Tibial nerve (tissue), 4 donors: ENCODE data around the gene IFNB1. TPM values are rescaled to one million over a fixed set of nuclear protein-coding genes. Genes with fewer than 3 reads are reported as not detected.

Experiments used
- DNase-seq, 2 donors: peaks; one replicate each; pipeline ENCODE4 v3.0.0-alpha.2; 2019; ENCODE audit warnings: low spot score in 2 of 2
- H3K27ac ChIP-seq, 4 donors: fragments of 200-600 bp; sonication (generic) in 3 of 4; one replicate each; pipeline ENCODE4 v1.5.1; 2017 to 2019; ENCODE audit warnings: mild to moderate bottlenecking in 1 of 4
- H3K27me3 ChIP-seq, 2 donors: fragments of 200-600 bp; sonication (generic) in 1 of 2; one replicate each; pipeline versions ENCODE4 v1.5.1 to v1.6.0; 2017 to 2019
- H3K36me3 ChIP-seq, 3 donors: fragments of 200-600 bp; sonication (generic); one replicate each; pipeline ENCODE4 v1.5.1; 2018 to 2019
- H3K4me1 ChIP-seq, 4 donors: fragments of 200-600 bp; sonication (generic) in 3 of 4; one replicate each; pipeline ENCODE4 v1.5.1; 2017 to 2019
- H3K4me3 ChIP-seq, 4 donors: fragments of 200-600 bp; sonication (generic) in 3 of 4; one replicate each; pipeline ENCODE4 v1.5.1; 2017 to 2019; ENCODE audit warnings: mild to moderate bottlenecking in 1 of 4, moderate library complexity in 1 of 4
- H3K9me3 ChIP-seq, 4 donors: fragments of 200-600 bp; sonication (generic) in 3 of 4; one replicate each; pipeline ENCODE4 v1.5.1; 2017 to 2019
- EP300 ChIP-seq, 2 donors: sonication (generic); formaldehyde crosslinking; IDR thresholded peaks; one replicate each; pipeline ENCODE4 v1.6.1; 2017; ENCODE audit warnings: antibody characterized with exemption in 2 of 2, mild to moderate bottlenecking in 1 of 2
- POLR2A ChIP-seq, 2 donors: fragments of 450-650 bp; IDR thresholded peaks; one replicate each; pipeline ENCODE4 v1.6.1; 2017; ENCODE audit warnings: antibody characterized with exemption in 2 of 2, mild to moderate bottlenecking in 2 of 2, moderate library complexity in 2 of 2
- WGBS, 2 donors: methylation state at CpG; one replicate each; pipeline ENCODE4 v1.1.5; 2018; 5-methylcytosine and 5-hydroxymethylcytosine counted together
- total RNA-seq, 4 donors: library from RNA; depleted of rRNA; stranded (reverse); fragments of >200 nt; gene quantifications; one replicate each; pipeline ENCODE4 v1.1.0, GENCODE V29; 2016
- TF ChIP-seq, protein P1 (sequence below), 5 experiments: fragments of 200-600 bp in 3 of 5; fragments of 450-650 bp in 2 of 5; sonication (generic) in 3 of 5; IDR thresholded peaks; one replicate each; pipeline ENCODE4 v1.5.1; 2016 to 2019; ENCODE audit warnings: antibody characterized with exemption in 5 of 5, mild to moderate bottlenecking in 3 of 5, moderate library complexity in 2 of 5

The IFNB1 gene
- total RNA-seq, 4 donors from 2014 or later: not detected

DNA sequence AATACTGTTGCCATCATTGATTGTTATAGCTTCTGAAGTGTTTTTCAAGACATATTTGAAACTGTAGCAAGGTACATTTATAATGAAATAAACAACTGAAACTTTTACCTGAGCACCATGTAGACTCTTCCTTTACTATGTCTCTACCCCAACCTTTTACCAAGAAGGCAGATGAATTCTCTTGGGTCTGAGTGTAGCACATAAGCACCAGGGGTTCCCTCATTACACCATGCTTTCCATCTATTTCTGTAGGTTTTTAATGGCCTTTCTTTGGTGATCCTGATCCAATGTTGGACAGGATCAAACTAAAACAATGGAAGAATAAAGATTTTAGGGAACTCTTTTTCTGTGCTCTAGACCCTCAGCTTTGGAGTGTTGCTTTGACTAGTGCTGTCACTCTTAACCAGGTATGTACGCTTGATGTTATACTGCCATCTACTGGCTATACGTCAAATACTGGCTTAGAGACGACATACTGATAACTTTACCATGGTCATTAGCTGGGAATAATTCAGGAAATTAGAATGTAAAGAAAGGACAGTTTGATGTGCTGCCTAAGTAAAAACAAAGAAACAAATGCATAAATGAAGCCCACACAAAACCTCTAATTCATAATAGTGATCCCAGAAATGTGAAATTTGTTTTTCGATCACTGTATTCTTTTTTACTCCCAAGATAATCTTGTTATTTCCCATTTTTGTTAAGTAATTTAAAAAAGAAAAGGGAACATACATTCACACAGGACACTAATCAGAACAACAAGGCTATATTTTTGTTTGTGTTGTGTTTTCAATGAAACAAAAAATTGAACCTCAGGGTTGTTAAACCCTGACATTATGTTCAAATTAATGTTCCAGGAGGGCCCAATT is 33.2 kb upstream of the IFNB1 start:
- H3K36me3 ChIP-seq: no peaks in the 10 kb centered on the region
- TF ChIP-seq EP300 (IDR thresholded peaks at IDR 0.05): no peak
- TF ChIP-seq POLR2A (IDR thresholded peaks at IDR 0.05): no peak
- TF ChIP-seq, protein P1, sequence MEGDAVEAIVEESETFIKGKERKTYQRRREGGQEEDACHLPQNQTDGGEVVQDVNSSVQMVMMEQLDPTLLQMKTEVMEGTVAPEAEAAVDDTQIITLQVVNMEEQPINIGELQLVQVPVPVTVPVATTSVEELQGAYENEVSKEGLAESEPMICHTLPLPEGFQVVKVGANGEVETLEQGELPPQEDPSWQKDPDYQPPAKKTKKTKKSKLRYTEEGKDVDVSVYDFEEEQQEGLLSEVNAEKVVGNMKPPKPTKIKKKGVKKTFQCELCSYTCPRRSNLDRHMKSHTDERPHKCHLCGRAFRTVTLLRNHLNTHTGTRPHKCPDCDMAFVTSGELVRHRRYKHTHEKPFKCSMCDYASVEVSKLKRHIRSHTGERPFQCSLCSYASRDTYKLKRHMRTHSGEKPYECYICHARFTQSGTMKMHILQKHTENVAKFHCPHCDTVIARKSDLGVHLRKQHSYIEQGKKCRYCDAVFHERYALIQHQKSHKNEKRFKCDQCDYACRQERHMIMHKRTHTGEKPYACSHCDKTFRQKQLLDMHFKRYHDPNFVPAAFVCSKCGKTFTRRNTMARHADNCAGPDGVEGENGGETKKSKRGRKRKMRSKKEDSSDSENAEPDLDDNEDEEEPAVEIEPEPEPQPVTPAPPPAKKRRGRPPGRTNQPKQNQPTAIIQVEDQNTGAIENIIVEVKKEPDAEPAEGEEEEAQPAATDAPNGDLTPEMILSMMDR (IDR thresholded peaks at IDR 0.05): peak; percentile 61 to 79 (median 71)
- H3K9me3 ChIP-seq: no peaks in the 10 kb centered on the region
- no peak overlapping the region for H3K27ac ChIP-seq
- H3K4me1 ChIP-seq: no peaks in the 10 kb centered on the region
- H3K27me3 ChIP-seq: no peaks in the 10 kb centered on the region
- no peak overlapping the region for H3K4me3 ChIP-seq
- DNase-seq: peak in 1 of 2 donors; percentile 62
- 25% methylated on average over 4 of the region's 4 CpGs for WGBS, 2 donors

DNA sequence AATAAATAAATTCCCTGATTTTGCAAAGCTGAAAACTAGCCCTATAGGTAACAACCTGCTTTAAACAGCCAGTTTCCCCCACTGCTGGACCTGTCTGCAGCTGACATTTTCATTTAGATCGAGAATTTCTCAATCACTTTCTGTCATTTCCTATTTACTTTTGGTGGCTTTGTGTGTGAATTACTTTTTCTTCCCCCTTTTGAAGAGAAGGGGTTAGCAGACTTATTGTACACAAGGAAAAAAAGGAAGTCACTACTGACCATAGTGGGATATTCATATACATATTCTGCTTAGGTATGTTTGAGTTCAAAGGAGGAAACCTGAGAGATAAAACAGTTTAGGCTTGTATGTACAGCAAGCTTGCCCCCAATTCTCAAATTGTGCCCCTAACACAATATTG is 27.0 kb upstream of the IFNB1 start:
- TF ChIP-seq, protein P1 (IDR thresholded peaks at IDR 0.05): no peak
- TF ChIP-seq EP300 (IDR thresholded peaks at IDR 0.05): peak in 1 of 2 donors; percentile 8
- H3K9me3 ChIP-seq: no peaks in the 10 kb centered on the region
- WGBS, 2 donors: 59 to 60% methylated on average over 1 of the region's 1 CpG
- no peak overlapping the region for H3K4me3 ChIP-seq
- no peak for DNase-seq
- no peak overlapping the region for H3K27ac ChIP-seq
- H3K36me3 ChIP-seq: no peaks in the 10 kb centered on the region
- H3K27me3 ChIP-seq: no peaks in the 10 kb centered on the region
- no peaks in the 10 kb centered on the region for H3K4me1 ChIP-seq

DNA sequence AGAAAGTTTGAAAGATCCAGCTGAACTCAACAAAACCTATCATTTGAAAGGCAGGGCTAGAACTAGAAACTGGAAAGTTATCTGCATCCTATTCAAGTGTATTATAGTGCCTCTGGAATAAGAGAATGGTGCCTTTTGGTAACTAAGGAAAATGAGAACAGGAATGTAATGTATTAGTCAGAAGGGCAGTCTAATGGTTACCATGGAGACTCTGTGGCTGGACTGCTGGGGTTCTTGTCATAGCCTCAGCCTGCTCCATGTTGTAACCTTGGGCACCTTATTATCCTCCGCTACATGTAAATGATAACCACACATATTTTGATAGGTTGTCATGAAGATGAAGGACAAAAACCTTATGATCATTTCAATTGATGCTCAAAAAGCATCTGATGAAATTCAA is 24.6 kb upstream of the IFNB1 start:
- WGBS, 2 donors: 100% methylated on average over 1 of the region's 1 CpG
- Histone ChIP-seq H3K27me3 (no peaks in the 10 kb centered on the region), H3K4me3 (no peak overlapping the region)

DNA sequence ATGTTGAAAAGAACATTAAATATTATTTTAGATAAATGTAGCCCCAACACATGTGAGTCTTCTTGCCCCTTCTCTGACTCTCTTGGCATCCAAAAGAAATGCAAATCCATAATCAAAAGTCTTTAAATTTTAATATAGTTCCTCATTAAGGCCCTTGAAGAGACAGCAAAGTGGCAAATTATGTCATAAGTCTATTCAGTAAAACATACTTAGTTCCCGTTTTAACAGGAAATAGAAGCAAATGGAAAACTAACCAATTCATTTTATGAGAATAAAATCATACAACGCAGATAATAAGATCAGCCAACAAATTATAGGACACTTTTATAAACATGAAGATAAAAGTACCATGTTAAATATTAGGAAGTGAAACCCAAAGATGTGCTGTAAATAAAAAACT is 20.1 kb upstream of the IFNB1 start:
- 76 to 83% methylated on average over 2 of the region's 2 CpGs for WGBS, 2 donors
- Histone ChIP-seq H3K4me3 (no peak overlapping the region), H3K9me3 (no peaks in the 10 kb centered on the region), H3K27ac (no peak overlapping the region), H3K27me3 (no peaks in the 10 kb centered on the region), H3K4me1 (peaks cover 0 to 19% (median 7%) of the 10 kb centered on the region in 4 donors), H3K36me3 (no peaks in the 10 kb centered on the region)
- TF ChIP-seq EP300 (IDR thresholded peaks at IDR 0.05): no peak
- no peak for TF ChIP-seq POLR2A (IDR thresholded peaks at IDR 0.05)
- TF ChIP-seq, protein P1 (IDR thresholded peaks at IDR 0.05): no peak
- DNase-seq: no peak

More for the DNA sequence above, 24.6 kb upstream of the IFNB1 start:
- H3K27ac ChIP-seq: no peak overlapping the region
- no peaks in the 10 kb centered on the region for H3K36me3 ChIP-seq
- no peaks in the 10 kb centered on the region for H3K9me3 ChIP-seq
- no peak for TF ChIP-seq POLR2A (IDR thresholded peaks at IDR 0.05)
- TF ChIP-seq, protein P1 (IDR thresholded peaks at IDR 0.05): no peak
- no peak for TF ChIP-seq EP300 (IDR thresholded peaks at IDR 0.05)
- no peak for DNase-seq
- H3K4me1 ChIP-seq: peaks cover 0 to 3% (median 0%) of the 10 kb centered on the region in 4 donors

DNA sequence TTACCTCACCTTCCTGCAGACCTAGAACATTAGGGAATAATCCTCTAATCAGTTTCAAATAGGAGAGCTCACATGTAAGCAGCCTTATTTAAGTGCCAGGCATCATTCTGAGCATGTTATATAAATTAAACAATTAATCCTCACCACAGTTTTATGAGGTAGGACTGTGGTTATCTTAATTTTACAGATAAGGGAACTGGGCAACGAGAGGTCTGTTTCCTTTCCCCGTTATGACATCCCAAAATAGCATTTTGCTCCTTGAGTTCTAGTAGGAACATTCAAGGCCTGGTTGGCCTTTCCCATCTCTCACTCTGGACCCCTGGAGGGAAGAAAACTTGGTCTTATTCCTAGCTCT is 19.1 kb upstream of the IFNB1 start:
- Histone ChIP-seq H3K27ac (peak overlapping the region in 2 of 4 donors; percentile 6 to 39), H3K4me1 (peaks cover 0 to 19% (median 7%) of the 10 kb centered on the region in 4 donors), H3K36me3 (no peaks in the 10 kb centered on the region), H3K4me3 (peak overlapping the region in 1 of 4 donors; percentile 24), H3K27me3 (no peaks in the 10 kb centered on the region), H3K9me3 (no peaks in the 10 kb centered on the region)
- TF ChIP-seq POLR2A (IDR thresholded peaks at IDR 0.05) (no peak), EP300 (IDR thresholded peaks at IDR 0.05) (no peak)
- TF ChIP-seq, protein P1 (IDR thresholded peaks at IDR 0.05): no peak
- DNase-seq: no peak
- WGBS, 2 donors: 43 to 52% methylated on average over 2 of the region's 2 CpGs
